ENCODE results near the gene ARHGEF10L. TPM values are rescaled to one million over a fixed set of nuclear protein-coding genes. Genes with fewer than 3 reads are reported as not detected.

ARHGEF10L gene
- total RNA-seq, 1 donor from 2014 or later, result 4.2 TPM

- DNase-seq (ENCODE audit: low read depth, low spot score), result no peak
Observed at GRCh38 chr1:17673329-17674072, 134.0 kb downstream of the ARHGEF10L start.

- no peak for DNase-seq (ENCODE audit: low read depth, low spot score)
Observed at GRCh38 chr1:17674726-17675500, 135.4 kb downstream of the ARHGEF10L start.

GRCh38 chr1:17675744-17676143 is 136.2 kb downstream of the ARHGEF10L start:
- no peak for DNase-seq (ENCODE audit: low read depth, low spot score)

- DNase-seq (ENCODE audit: low read depth, low spot score), result no peak
Observed at GRCh38 chr1:17676387-17677060, 137.0 kb downstream of the ARHGEF10L start.

GRCh38 chr1:17678011-17678410 is 138.5 kb downstream of the ARHGEF10L start:
- no peak for DNase-seq (ENCODE audit: low read depth, low spot score)

- no peak for DNase-seq (ENCODE audit: low read depth, low spot score)
Observed at GRCh38 chr1:17679856-17680255, 140.4 kb downstream of the ARHGEF10L start.

GRCh38 chr1:17680308-17680707 is 140.8 kb downstream of the ARHGEF10L start:
- no peak for DNase-seq (ENCODE audit: low read depth, low spot score)

- DNase-seq (ENCODE audit: low read depth, low spot score), result no peak
Observed at GRCh38 chr1:17682400-17682799, 142.9 kb downstream of the ARHGEF10L start.

GRCh38 chr1:17683598-17683997 is 144.1 kb downstream of the ARHGEF10L start:
- DNase-seq (ENCODE audit: low read depth, low spot score), result no peak

GRCh38 chr1:17684810-17685209 is 145.3 kb downstream of the ARHGEF10L start:
- no peak for DNase-seq (ENCODE audit: low read depth, low spot score)

- DNase-seq (ENCODE audit: low read depth, low spot score), result no peak
Observed at GRCh38 chr1:17686258-17686657, 146.8 kb downstream of the ARHGEF10L start.

GRCh38 chr1:17687145-17687544 is 147.6 kb downstream of the ARHGEF10L start:
- no peak for DNase-seq (ENCODE audit: low read depth, low spot score)

GRCh38 chr1:17688217-17688810 is 148.8 kb downstream of the ARHGEF10L start:
- DNase-seq (ENCODE audit: low read depth, low spot score), result no peak

GRCh38 chr1:17689011-17689410 is 149.5 kb downstream of the ARHGEF10L start:
- DNase-seq (ENCODE audit: low read depth, low spot score), result no peak

GRCh38 chr1:17690906-17691634 is 151.6 kb downstream of the ARHGEF10L start:
- no peak for DNase-seq (ENCODE audit: low read depth, low spot score)

GRCh38 chr1:17692645-17693044 is 153.1 kb downstream of the ARHGEF10L start:
- DNase-seq (ENCODE audit: low read depth, low spot score), result no peak

- DNase-seq (ENCODE audit: low read depth, low spot score), result peak; percentile 19
Observed at GRCh38 chr1:17696417-17697301, 157.2 kb downstream of the ARHGEF10L start.

- DNase-seq (ENCODE audit: low read depth, low spot score), result no peak
Observed at GRCh38 chr1:17697458-17697857, 158.0 kb downstream of the ARHGEF10L start.

GRCh38 chr1:17699581-17699980 is 160.1 kb downstream of the ARHGEF10L start:
- no peak for DNase-seq (ENCODE audit: low read depth, low spot score)
